Heart left ventricle (tissue), 16 donors: ENCODE results near the gene CASZ1. TPM values are rescaled to one million over a fixed set of nuclear protein-coding genes. Genes with fewer than 3 reads are reported as not detected.

Source experiments
- ATAC-seq, 4 donors: fragments of 200-7000 bp; cut with Tn5 transposase; one replicate each; pipeline ENCODE4 v1.9.1; 2020 to 2022; ENCODE audit warnings: moderate library complexity in 4 of 4, mild to moderate bottlenecking in 3 of 4, moderate number of reproducible peaks in 1 of 4
- DNase-seq, 5 donors: peaks; one replicate each; pipeline ENCODE4 v3.0.0-alpha.2; 2020
- H3K27ac ChIP-seq, 12 donors: fragments of 200-600 bp; sonication (generic) in 4 of 12; one replicate each; pipeline versions ENCODE4 v1.5.0 to v1.8.0; 2016 to 2022; ENCODE audit warnings: mild to moderate bottlenecking in 2 of 12
- H3K27me3 ChIP-seq, 9 donors: fragments of 200-600 bp; sonication (generic) in 2 of 9; one replicate each; pipeline versions ENCODE4 v1.5.1 to v1.8.0; 2016 to 2022; ENCODE audit warnings: mild to moderate bottlenecking in 3 of 9
- H3K36me3 ChIP-seq, 9 donors: fragments of 200-600 bp; sonication (generic) in 2 of 9; one replicate each; pipeline versions ENCODE4 v1.5.0 to v1.8.0; 2018 to 2022; ENCODE audit warnings: mild to moderate bottlenecking in 2 of 9
- H3K4me1 ChIP-seq, 12 donors: fragments of 200-600 bp; sonication (generic) in 4 of 12; one replicate each; pipeline versions ENCODE4 v1.5.0 to v1.8.0; 2016 to 2022; ENCODE audit warnings: mild to moderate bottlenecking in 3 of 12
- H3K4me3 ChIP-seq, 12 donors: fragments of 200-600 bp; sonication (generic) in 4 of 12; one replicate each; pipeline versions ENCODE4 v1.5.0 to v1.8.0; 2017 to 2022; ENCODE audit warnings: mild to moderate bottlenecking in 9 of 12, moderate library complexity in 4 of 12
- H3K9me3 ChIP-seq, 12 donors: fragments of 200-600 bp; sonication (generic) in 4 of 12; one replicate each; pipeline versions ENCODE4 v1.5.0 to v1.8.0; 2016 to 2022; ENCODE audit warnings: mild to moderate bottlenecking in 1 of 12
- CTCF ChIP-seq, 12 donors: fragments of 200-600 bp; sonication (generic) in 4 of 12; IDR thresholded peaks; one replicate each; pipeline versions ENCODE4 v1.5.0 to v1.8.0; 2018 to 2022; ENCODE audit warnings: antibody characterized with exemption in 12 of 12, mild to moderate bottlenecking in 5 of 12
- POLR2A ChIP-seq, 2 donors: fragments of 450-650 bp; IDR thresholded peaks; one replicate each; pipeline ENCODE4 v1.6.1; 2017; ENCODE audit warnings: antibody characterized with exemption in 2 of 2, mild to moderate bottlenecking in 2 of 2, moderate library complexity in 2 of 2
- WGBS, 4 donors: extraction: QIAGEN DNeasy Blood & Tissue Kit in 2 of 4; methylation state at CpG; one replicate each; pipeline versions ENCODE4 v1.1.5 to v1.1.7; 2013 to 2018; 5-methylcytosine and 5-hydroxymethylcytosine counted together
- intact Hi-C, 10 donors: fragments of 100-400 bp; cut with DNase I; formaldehyde crosslinking; loops; one replicate each; pipeline versions ENCODE4 v1.11.1 to v1.14.2; 2022
- polyA plus RNA-seq, 2 donors: library from polyadenylated mRNA; stranded (reverse); fragments of 200-250 nt; gene quantifications; one replicate each; pipeline ENCODE4 v1.2.3, GENCODE V29; 2013
- total RNA-seq, 9 donors: library from RNA; depleted of rRNA in 2 of 9; stranded (reverse); fragments of >200 nt in 2 of 9; fragmentation: NEBNext Ultra II Directional in 3 of 9; extraction: Animal tissue kit (Norgen Biotek cat#: 25700) in 3 of 9; gene quantifications; one replicate each; pipeline versions ENCODE4 v1.1.0 to v1.2.4, GENCODE V29; 2016 to 2023
- donor health status: ischemic (EF 13 %, LVEDD 7.1; RV severe dilation, severe dysfunction).
- donor health status: healthy with polysubstance abuse.
- donor health status: DM: no; HTN: yes; CAD: no.
- donor health status: DM: no; HTN: no; CAD: no.
- donor health status: ischemic (EF 25% LVEDD 6.9; RV normal size, moderate dysfunction).
- donor health status: ischemic (EF 25% LVEDD 5.7; RV mildly dilated, moderate dysfunction).
- donor health status: healthy.
- donor health status: DM: yes; HTN: yes; CAD: no.
- donor health status: ischemic (EF 35%, LVEDD 5.7; RV mildly dilated, moderate dysfunction).
- donor health status: nonischemic (EF 11% LVEDD 7.7; RV severe dilation, severe dysfunction).
- donor health status: DM: yes; HTN: yes; CAD: no.
- donor health status: PGD.
- donor health status: ischemic (EF 29% LVEDD 5.4; RV normal size, mild dysfunction).
- donor health status: nonischemic (EF 23%, LVEDD 6.1; RV moderate dilation, normal function).

CASZ1 gene
- total and polyA plus RNA-seq, 11 donors: 28.8 to 84.9 (median 55.0) TPM

DNA sequence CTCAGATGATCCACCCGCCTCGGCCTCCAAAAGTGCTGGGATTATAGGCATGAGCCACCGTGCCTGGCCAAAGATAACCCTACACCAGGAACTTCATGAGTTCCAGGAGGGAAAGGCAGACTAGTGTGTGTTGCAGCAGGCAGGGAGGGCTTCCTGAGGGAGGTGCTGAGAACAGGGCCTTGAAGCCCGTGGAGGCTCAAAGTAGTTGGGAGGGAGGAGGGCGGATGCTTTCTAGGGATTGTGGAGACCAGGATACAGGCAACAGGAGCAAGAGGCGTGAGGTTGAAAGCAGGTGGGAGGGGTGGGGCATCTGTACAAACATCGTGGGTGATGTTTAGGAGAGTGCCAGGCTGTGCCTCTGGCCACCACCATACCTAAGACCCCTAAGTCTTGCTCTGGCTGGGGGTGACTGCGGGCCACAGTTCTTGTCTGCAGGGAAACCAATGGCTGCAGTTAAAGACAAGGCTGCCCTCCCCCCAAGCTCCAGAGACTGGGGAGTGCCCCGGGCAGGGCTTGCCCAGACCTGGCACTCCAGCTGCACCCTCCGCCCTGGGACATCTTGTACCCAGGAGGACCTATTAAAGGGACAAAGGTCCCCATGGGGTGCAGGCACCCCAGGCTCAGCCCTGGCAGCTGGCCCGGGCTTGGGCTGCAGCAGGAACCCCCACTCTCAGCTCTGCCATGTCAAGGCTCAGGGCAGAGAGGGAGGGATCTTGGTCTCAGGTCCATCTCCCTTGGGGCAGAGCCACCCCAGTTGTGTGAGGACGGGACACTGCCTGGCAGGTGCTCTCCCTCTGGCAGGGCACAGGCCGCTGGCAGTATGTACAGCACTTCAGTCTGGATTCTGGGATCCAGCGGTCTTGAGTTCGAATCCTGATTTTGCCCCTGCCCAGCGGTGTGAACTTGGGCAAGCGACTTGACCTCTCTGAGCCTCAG is 22.1 kb upstream of the CASZ1 start:
- DNase-seq: peak in 2 of 5 donors; percentile 44 to 64
- Histone ChIP-seq H3K9me3 (no peaks in the 10 kb centered on the region), H3K36me3 (no peaks in the 10 kb centered on the region), H3K27ac (peak overlapping the region in 11 of 12 donors; percentile 24 to 94 (median 86)), H3K4me3 (no peak overlapping the region), H3K4me1 (peaks cover 0 to 41% (median 13%) of the 10 kb centered on the region in 12 donors), H3K27me3 (no peaks in the 10 kb centered on the region)
- 70 to 81% (median 71%) methylated on average over 14 to 17 of the region's 17 CpGs for WGBS, 4 donors
- intact Hi-C loops: no loop called here
- TF ChIP-seq POLR2A (IDR thresholded peaks at IDR 0.05) (no peak), CTCF (IDR thresholded peaks at IDR 0.05) (no peak)
- peak in 3 of 4 donors; percentile 45 to 63 (median 61) for ATAC-seq

GRCh38 chr1:10816743-10817369 is 20.4 kb upstream of the CASZ1 start:
- H3K4me3 ChIP-seq: no peak overlapping the region
- H3K36me3 ChIP-seq: no peaks in the 10 kb centered on the region
- intact Hi-C loops: no loop called here
- TF ChIP-seq CTCF (IDR thresholded peaks at IDR 0.05) (no peak), POLR2A (IDR thresholded peaks at IDR 0.05) (no peak)
- WGBS, 4 donors: 84 to 90% (median 88%) methylated on average over 9 to 13 of the region's 13 CpGs
- no peak for DNase-seq
- H3K9me3 ChIP-seq: no peaks in the 10 kb centered on the region
- no peak overlapping the region for H3K27ac ChIP-seq
- H3K4me1 ChIP-seq: peaks cover 0 to 32% (median 6%) of the 10 kb centered on the region in 12 donors
- H3K27me3 ChIP-seq: no peaks in the 10 kb centered on the region
- no peak for ATAC-seq

DNA sequence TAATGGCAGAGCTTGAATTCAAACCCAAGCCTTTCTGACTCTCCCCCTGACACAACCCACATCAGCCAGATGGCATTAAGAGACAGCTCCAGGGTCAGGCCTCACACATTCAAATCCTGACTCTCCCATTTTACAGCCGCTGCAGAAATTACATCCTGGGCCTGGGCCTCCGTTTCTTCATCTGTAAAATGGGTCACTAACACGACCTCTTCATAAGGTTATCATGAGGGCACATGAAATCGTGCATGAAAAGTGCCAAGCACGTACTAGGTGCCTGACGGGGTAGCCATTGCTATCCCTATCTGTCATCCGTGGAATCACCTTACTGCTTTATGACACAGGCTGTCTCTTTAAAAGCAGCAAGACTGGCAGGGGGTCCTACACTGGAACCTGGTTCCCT is 19.8 kb upstream of the CASZ1 start:
- intact Hi-C loops: no loop called here
- Histone ChIP-seq H3K4me1 (peaks cover 0 to 31% (median 6%) of the 10 kb centered on the region in 12 donors), H3K9me3 (no peaks in the 10 kb centered on the region), H3K4me3 (no peak overlapping the region), H3K27ac (no peak overlapping the region), H3K27me3 (no peaks in the 10 kb centered on the region), H3K36me3 (no peaks in the 10 kb centered on the region)
- ATAC-seq (no peak), DNase-seq (no peak)
- TF ChIP-seq POLR2A (IDR thresholded peaks at IDR 0.05) (no peak), CTCF (IDR thresholded peaks at IDR 0.05) (no peak)
- 86 to 90% (median 88%) methylated on average over 7 of the region's 7 CpGs for WGBS, 4 donors

DNA sequence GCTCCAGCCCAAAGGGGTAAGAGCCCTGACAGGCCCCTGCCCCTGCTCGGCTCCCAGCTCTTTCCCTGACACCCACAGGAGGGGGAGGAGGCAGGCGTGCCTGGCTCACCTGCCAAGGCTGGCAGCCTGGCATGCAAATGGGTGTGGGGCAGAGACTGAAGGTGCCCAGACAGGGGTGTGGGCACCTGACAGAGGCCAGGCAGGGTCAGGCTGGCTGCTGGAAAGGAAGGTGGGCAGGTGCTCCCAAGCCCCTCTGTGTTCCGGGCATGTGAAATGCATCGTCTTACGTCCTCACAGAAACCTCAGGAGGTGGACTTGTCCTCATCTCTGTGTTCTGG is 19.4 kb upstream of the CASZ1 start:
- H3K27ac ChIP-seq: no peak overlapping the region
- H3K36me3 ChIP-seq: no peaks in the 10 kb centered on the region
- DNase-seq (no peak), ATAC-seq (no peak)
- no peaks in the 10 kb centered on the region for H3K27me3 ChIP-seq
- intact Hi-C loops: no loop called here
- H3K4me1 ChIP-seq: peaks cover 0 to 27% (median 6%) of the 10 kb centered on the region in 12 donors
- 87 to 100% (median 90%) methylated on average over 2 to 5 of the region's 5 CpGs for WGBS, 4 donors
- H3K4me3 ChIP-seq: no peak overlapping the region
- no peaks in the 10 kb centered on the region for H3K9me3 ChIP-seq
- TF ChIP-seq CTCF (IDR thresholded peaks at IDR 0.05) (no peak), POLR2A (IDR thresholded peaks at IDR 0.05) (no peak)
